ENCODE measurements around the gene COL25A1. TPM values are rescaled to one million over a fixed set of nuclear protein-coding genes. Genes with fewer than 3 reads are reported as not detected.
"Not testable (repeated sequence)": the region's sequence is repeated elsewhere in the genome, so short reads cannot be mapped to it uniquely, and the experiment has no call there.

COL25A1 gene
- total RNA-seq, 1 experiment from 2014 or later: not detected

GRCh38 chr4:108906866-108907367 is 395.5 kb downstream of the COL25A1 start:
- DNase-seq (ENCODE audit: low read depth): no peak

GRCh38 chr4:108906006-108906405 is 396.5 kb downstream of the COL25A1 start:
- no peak for DNase-seq (ENCODE audit: low read depth)

GRCh38 chr4:108903464-108904221 is 398.8 kb downstream of the COL25A1 start:
- no peak for DNase-seq (ENCODE audit: low read depth)

- DNase-seq (ENCODE audit: low read depth): no peak
Observed at GRCh38 chr4:108902769-108903168, 399.7 kb downstream of the COL25A1 start.

GRCh38 chr4:108901291-108901690 is 401.2 kb downstream of the COL25A1 start:
- DNase-seq (ENCODE audit: low read depth): no peak

GRCh38 chr4:108900018-108900580 is 402.4 kb downstream of the COL25A1 start:
- no peak for DNase-seq (ENCODE audit: low read depth)

- DNase-seq (ENCODE audit: low read depth): no peak
Observed at GRCh38 chr4:108893468-108893867, 409.0 kb downstream of the COL25A1 start.

GRCh38 chr4:108891896-108892590 is 410.4 kb downstream of the COL25A1 start:
- DNase-seq (ENCODE audit: low read depth): no peak

GRCh38 chr4:108890484-108890881 is 412.0 kb downstream of the COL25A1 start:
- no peak for DNase-seq (ENCODE audit: low read depth)

- DNase-seq (ENCODE audit: low read depth): no peak
Observed at GRCh38 chr4:108889696-108890483, 412.6 kb downstream of the COL25A1 start.

GRCh38 chr4:108888769-108889168 is 413.7 kb downstream of the COL25A1 start:
- DNase-seq (ENCODE audit: low read depth): no peak

GRCh38 chr4:108887034-108887433 is 415.4 kb downstream of the COL25A1 start:
- no peak for DNase-seq (ENCODE audit: low read depth)

GRCh38 chr4:108885211-108885610 is 417.2 kb downstream of the COL25A1 start:
- DNase-seq (ENCODE audit: low read depth): peak; percentile 22

GRCh38 chr4:108884596-108884995 is 417.9 kb downstream of the COL25A1 start:
- DNase-seq (ENCODE audit: low read depth): no peak

GRCh38 chr4:108881986-108882385 is 420.5 kb downstream of the COL25A1 start:
- no peak for DNase-seq (ENCODE audit: low read depth)

- DNase-seq (ENCODE audit: low read depth): peak; percentile 88
Observed at GRCh38 chr4:108881190-108881589, 421.3 kb downstream of the COL25A1 start.

- no peak for DNase-seq (ENCODE audit: low read depth)
Observed at GRCh38 chr4:108878806-108879205, 423.7 kb downstream of the COL25A1 start.

GRCh38 chr4:108877821-108878220 is 424.6 kb downstream of the COL25A1 start:
- no peak for DNase-seq (ENCODE audit: low read depth)

GRCh38 chr4:108874806-108875205 is 427.7 kb downstream of the COL25A1 start:
- no peak for DNase-seq (ENCODE audit: low read depth)

- not testable (repeated sequence) for DNase-seq (ENCODE audit: low read depth)
Observed at GRCh38 chr4:108869970-108870369, 432.5 kb downstream of the COL25A1 start.

- DNase-seq (ENCODE audit: low read depth): no peak
Observed at GRCh38 chr4:108868606-108869227, 433.7 kb downstream of the COL25A1 start.

Measured in RPMI7951 (cell line).